Heart right ventricle (tissue), 16 donors: ENCODE data around the gene LETM1. TPM values are rescaled to one million over a fixed set of nuclear protein-coding genes. Genes with fewer than 3 reads are reported as not detected.
"Not testable (repeated sequence)": the region's sequence is repeated elsewhere in the genome, so short reads cannot be mapped to it uniquely, and the experiment has no call there.

Experiments used
- ATAC-seq, 8 donors: fragments of 200-7000 bp; cut with Tn5 transposase; one replicate each; pipeline ENCODE4 v1.9.1; 2020; ENCODE audit warnings: mild to moderate bottlenecking in 8 of 8, moderate library complexity in 8 of 8, moderate number of reproducible peaks in 1 of 8
- DNase-seq, 2 donors: peaks; one replicate each; pipeline ENCODE4 v3.0.0-alpha.2; 2020
- H3K27ac ChIP-seq, 10 donors: fragments of 200-600 bp; sonication (generic) in 2 of 10; one replicate each; pipeline versions ENCODE4 v1.5.0 to v1.8.0; 2020 to 2022; ENCODE audit warnings: mild to moderate bottlenecking in 3 of 10
- H3K27me3 ChIP-seq, 7 donors: fragments of 200-600 bp; one replicate each; pipeline ENCODE4 v1.8.0; 2021 to 2022; ENCODE audit warnings: mild to moderate bottlenecking in 2 of 7
- H3K36me3 ChIP-seq, 9 donors: fragments of 200-600 bp; sonication (generic) in 1 of 9; one replicate each; pipeline versions ENCODE4 v1.5.0 to v1.8.0; 2020 to 2022; ENCODE audit warnings: mild to moderate bottlenecking in 2 of 9
- H3K4me1 ChIP-seq, 9 donors: fragments of 200-600 bp; sonication (generic) in 1 of 9; one replicate each; pipeline versions ENCODE4 v1.5.0 to v1.8.0; 2020 to 2022; ENCODE audit warnings: mild to moderate bottlenecking in 4 of 9
- H3K4me3 ChIP-seq, 10 donors: fragments of 200-600 bp; sonication (generic) in 2 of 10; one replicate each; pipeline versions ENCODE4 v1.5.0 to v1.8.0; 2020 to 2022; ENCODE audit warnings: mild to moderate bottlenecking in 7 of 10, moderate library complexity in 2 of 10
- H3K9me3 ChIP-seq, 11 donors: fragments of 200-600 bp in 10 of 11; sonication (generic) in 2 of 11; one replicate each; pipeline versions ENCODE4 v1.5.0 to v1.8.0; 2013 to 2022; ENCODE audit warnings: mild to moderate bottlenecking in 2 of 11, control low read depth in 1 of 11, moderate library complexity in 1 of 11
- CTCF ChIP-seq, 9 donors: fragments of 200-600 bp; sonication (generic) in 2 of 9; IDR thresholded peaks; one replicate each; pipeline versions ENCODE4 v1.5.0 to v1.8.0; 2021 to 2022; ENCODE audit warnings: antibody characterized with exemption in 9 of 9, mild to moderate bottlenecking in 5 of 9, moderate library complexity in 1 of 9
- WGBS, 2 donors: extraction: QIAGEN DNeasy Blood & Tissue Kit; methylation state at CpG; one replicate each; pipeline ENCODE4 v1.1.7; 2013; ENCODE audit warnings: inconsistent platforms in 1 of 2; 5-methylcytosine and 5-hydroxymethylcytosine counted together
- intact Hi-C, 10 donors: fragments of 100-400 bp; cut with DNase I; formaldehyde crosslinking; loops; one replicate each; pipeline versions ENCODE4 v1.11.1 to v1.14.2; 2022
- polyA plus RNA-seq, 2 donors: library from polyadenylated mRNA; stranded (reverse); fragments of 200-250 nt; gene quantifications; one replicate each; pipeline ENCODE4 v1.2.3, GENCODE V29; 2013
- total RNA-seq, 10 donors: library from RNA; stranded (reverse); fragmentation: NEBNext Ultra II Directional in 3 of 10; extraction: Animal tissue kit (Norgen Biotek cat#: 25700) in 3 of 10; gene quantifications; one replicate each; pipeline versions ENCODE4 v1.2.1 to v1.2.4, GENCODE V29; 2021 to 2023
- donor health status: Arrhythmogenic right ventricular cardiomyopathy.
- donor health status: ischemic (EF 13 %, LVEDD 7.1; RV severe dilation, severe dysfunction).
- donor health status: healthy with polysubstance abuse.
- donor health status: DM: no; HTN: yes; CAD: no.
- donor health status: DM: no; HTN: no; CAD: no.
- donor health status: ischemic (EF 25% LVEDD 6.9; RV normal size, moderate dysfunction).
- donor health status: ischemic (EF 25% LVEDD 5.7; RV mildly dilated, moderate dysfunction).
- donor health status: healthy.
- donor health status: DM: yes; HTN: yes; CAD: no.
- donor health status: Ischemic cardiomyopathy.
- donor health status: ischemic (EF 35%, LVEDD 5.7; RV mildly dilated, moderate dysfunction).
- donor health status: nonischemic (EF 11% LVEDD 7.7; RV severe dilation, severe dysfunction).
- donor health status: DM: yes; HTN: yes; CAD: no.
- donor health status: PGD.
- donor health status: ischemic (EF 29% LVEDD 5.4; RV normal size, mild dysfunction).
- donor health status: nonischemic (EF 23%, LVEDD 6.1; RV moderate dilation, normal function).

The LETM1 gene
- total and polyA plus RNA-seq, 12 donors = 23.4 to 53.1 (median 41.2) TPM

DNA sequence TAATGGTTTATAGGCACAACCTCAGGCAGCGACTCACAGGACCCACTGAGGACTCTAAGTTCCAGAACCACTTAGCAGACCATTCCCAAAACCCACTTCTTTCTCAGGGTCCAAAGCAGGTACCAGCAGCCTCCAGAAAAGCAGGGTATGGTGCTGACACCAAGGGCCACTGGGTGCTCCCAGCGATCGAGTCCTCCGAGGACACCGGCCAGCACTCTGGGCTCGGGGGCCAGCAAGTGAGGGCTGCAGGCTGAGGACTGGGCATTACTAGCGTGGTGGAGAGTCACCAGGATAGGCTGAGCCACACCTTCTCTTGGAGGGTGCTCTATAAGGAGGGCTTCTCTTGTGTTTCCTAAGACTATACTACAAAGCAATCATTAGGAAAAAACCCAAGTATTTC lies 19.3 kb downstream of the LETM1 start:
- no peak for TF ChIP-seq CTCF (IDR thresholded peaks at IDR 0.05)
- DNase-seq (no peak), ATAC-seq (no peak)
- 97 to 98% methylated on average over 7 of the region's 7 CpGs for WGBS, 2 donors
- Histone ChIP-seq H3K36me3 (peaks cover 3 to 100% (median 67%) of the 10 kb centered on the region in 9 donors), H3K4me1 (no peaks in the 10 kb centered on the region), H3K9me3 (no peaks in the 10 kb centered on the region), H3K27me3 (no peaks in the 10 kb centered on the region), H3K4me3 (no peak overlapping the region), H3K27ac (no peak overlapping the region)
- intact Hi-C loops = loop anchor here in 1 of 10 donors (10.0 kb wide), 1 partner anchor 58 kb away; no protein-coding TSS in a partner anchor

DNA sequence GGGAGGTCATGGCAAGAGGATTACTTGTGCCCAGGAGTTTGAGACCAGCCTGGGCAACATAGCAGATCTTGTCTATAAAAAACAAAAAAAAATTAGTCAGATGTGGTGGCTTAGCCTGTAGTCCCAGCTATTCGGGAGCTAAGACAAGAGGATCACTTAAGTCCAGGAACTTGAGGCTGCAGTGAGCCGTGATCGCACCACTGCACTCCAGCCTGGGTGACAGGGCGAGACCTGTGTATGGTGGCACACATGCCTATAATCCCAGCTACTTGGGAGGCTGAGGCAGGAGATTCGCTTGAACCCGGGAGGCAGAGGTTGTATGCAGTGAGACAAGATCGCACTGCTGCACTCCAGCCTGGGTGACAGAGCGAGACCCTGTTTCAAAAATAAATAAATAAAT lies 20.1 kb downstream of the LETM1 start:
- not testable (repeated sequence) for DNase-seq, ATAC-seq, H3K27ac ChIP-seq, H3K4me3 ChIP-seq, H3K4me1 ChIP-seq, H3K27me3 ChIP-seq, H3K9me3 ChIP-seq
- intact Hi-C loops = loop anchor here in 1 of 10 donors (10.0 kb wide), 1 partner anchor 59 kb away; no protein-coding TSS in a partner anchor
- peaks cover 3 to 100% (median 71%) of the 10 kb centered on the region in 9 donors for H3K36me3 ChIP-seq
- 96 to 97% methylated on average over 8 of the region's 8 CpGs for WGBS, 2 donors

GRCh38 chr4:1834047-1834775 lies 21.7 kb downstream of the LETM1 start:
- DNase-seq (no peak), ATAC-seq (no peak)
- 80 to 87% methylated on average over 21 of the region's 21 CpGs for WGBS, 2 donors
- intact Hi-C loops = loop anchor here in 1 of 10 donors (10.0 kb wide), 1 partner anchor 61 kb away; no protein-coding TSS in a partner anchor
- Histone ChIP-seq H3K27ac (no peak overlapping the region), H3K36me3 (peaks cover 3 to 100% (median 57%) of the 10 kb centered on the region in 9 donors), H3K27me3 (no peaks in the 10 kb centered on the region), H3K4me1 (no peaks in the 10 kb centered on the region), H3K4me3 (no peak overlapping the region), H3K9me3 (no peaks in the 10 kb centered on the region)
- TF ChIP-seq CTCF (IDR thresholded peaks at IDR 0.05) = no peak

DNA sequence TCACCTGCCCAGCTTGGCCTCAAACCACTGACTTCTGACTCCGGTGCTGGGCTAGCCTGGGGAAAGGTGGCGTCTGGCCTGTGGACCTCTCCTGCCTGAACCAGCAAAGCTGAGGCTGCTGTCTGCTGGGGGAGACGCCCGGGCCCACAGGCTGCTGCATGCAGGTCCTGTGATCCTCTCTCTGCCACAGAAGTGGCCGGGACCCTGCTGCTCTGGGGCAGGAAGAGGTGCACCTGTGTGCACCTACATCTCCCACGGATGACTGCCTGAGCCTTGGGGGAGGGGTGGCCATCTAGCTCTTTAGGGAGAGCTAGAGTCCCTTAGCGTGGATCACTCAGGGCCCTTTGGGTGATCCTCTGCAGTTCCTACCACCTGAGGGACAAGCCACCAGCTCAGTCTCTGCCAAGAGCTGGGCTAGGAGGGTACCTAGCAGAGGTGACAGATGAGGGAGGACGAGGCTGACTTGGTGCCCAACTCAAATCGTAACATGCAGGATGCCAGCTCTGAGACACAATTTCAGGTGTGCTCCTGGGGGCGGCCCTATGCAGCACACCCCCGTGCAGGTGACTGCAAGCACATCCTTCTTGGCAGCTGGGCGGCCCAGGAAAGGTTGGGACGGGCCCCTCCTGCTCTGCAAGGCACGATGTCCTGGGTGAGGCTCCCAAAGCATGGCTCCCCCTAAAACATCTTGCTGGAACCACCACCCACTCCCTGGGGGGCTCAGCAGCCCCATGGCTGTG lies 22.5 kb downstream of the LETM1 start:
- Histone ChIP-seq H3K27me3 (no peaks in the 10 kb centered on the region), H3K4me3 (no peak overlapping the region), H3K9me3 (no peaks in the 10 kb centered on the region), H3K4me1 (no peaks in the 10 kb centered on the region), H3K36me3 (peaks cover 3 to 93% (median 55%) of the 10 kb centered on the region in 9 donors), H3K27ac (no peak overlapping the region)
- peak in 3 of 8 donors; percentile 15 to 22 (median 22) for ATAC-seq
- intact Hi-C loops = loop anchor here in 1 of 10 donors (10.0 kb wide), 1 partner anchor 61 kb away; no protein-coding TSS in a partner anchor
- no peak for TF ChIP-seq CTCF (IDR thresholded peaks at IDR 0.05)
- no peak for DNase-seq
- 93% methylated on average over 14 of the region's 14 CpGs for WGBS, 2 donors
